ENCODE data around the gene SLF2. TPM values are rescaled to one million over a fixed set of nuclear protein-coding genes. Genes with fewer than 3 reads are reported as not detected.

The SLF2 gene
- total and polyA plus RNA-seq, 11 donors = 7.5 to 26.9 (median 16.2) TPM

DNA sequence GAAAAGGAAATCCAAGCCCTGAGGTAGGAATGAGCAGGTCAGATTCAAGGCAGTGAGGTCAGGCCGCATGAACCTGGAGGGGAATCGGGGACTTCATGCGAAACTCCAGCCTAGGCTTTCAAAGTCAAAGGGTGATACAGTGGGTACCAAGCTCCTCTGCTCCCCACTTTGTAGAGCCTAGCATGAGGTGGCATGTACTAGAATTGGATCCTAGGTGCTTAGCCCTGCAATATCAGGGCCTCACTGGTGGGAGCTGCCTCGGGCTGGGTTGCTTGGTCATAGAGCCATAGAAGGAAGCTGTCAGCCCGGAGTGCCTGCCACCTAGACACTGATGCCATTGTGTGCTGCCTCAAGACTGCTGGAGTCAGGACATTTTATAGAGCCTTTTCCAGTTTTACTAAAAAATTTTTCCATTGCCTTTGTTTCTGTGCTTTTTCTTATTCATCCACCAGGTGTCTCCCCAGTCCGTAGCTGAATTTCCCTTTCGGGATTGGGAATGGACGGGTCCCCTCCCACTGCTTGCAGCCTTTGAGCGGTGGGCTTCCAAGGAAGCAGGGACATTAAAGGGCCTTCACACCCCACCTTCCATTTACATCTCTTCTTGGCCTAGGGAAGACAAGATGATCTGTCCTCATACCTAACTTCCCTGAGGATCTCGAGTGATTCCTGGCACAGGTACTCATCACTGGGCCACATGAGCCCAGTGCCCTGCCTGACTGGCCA lies 81.4 kb downstream of the SLF2 start:
- H3K27me3 ChIP-seq = no peaks in the 10 kb centered on the region
- TF ChIP-seq, protein P1, sequence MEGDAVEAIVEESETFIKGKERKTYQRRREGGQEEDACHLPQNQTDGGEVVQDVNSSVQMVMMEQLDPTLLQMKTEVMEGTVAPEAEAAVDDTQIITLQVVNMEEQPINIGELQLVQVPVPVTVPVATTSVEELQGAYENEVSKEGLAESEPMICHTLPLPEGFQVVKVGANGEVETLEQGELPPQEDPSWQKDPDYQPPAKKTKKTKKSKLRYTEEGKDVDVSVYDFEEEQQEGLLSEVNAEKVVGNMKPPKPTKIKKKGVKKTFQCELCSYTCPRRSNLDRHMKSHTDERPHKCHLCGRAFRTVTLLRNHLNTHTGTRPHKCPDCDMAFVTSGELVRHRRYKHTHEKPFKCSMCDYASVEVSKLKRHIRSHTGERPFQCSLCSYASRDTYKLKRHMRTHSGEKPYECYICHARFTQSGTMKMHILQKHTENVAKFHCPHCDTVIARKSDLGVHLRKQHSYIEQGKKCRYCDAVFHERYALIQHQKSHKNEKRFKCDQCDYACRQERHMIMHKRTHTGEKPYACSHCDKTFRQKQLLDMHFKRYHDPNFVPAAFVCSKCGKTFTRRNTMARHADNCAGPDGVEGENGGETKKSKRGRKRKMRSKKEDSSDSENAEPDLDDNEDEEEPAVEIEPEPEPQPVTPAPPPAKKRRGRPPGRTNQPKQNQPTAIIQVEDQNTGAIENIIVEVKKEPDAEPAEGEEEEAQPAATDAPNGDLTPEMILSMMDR (IDR thresholded peaks at IDR 0.05) = peak; percentile 43 to 87 (median 68)
- no peak for TF ChIP-seq POLR2A (IDR thresholded peaks at IDR 0.05)
- no peaks in the 10 kb centered on the region for H3K9me3 ChIP-seq
- DNase-seq = no peak
- peaks cover 0 to 46% (median 32%) of the 10 kb centered on the region in 9 donors for H3K36me3 ChIP-seq
- intact Hi-C loops (cut with DNase I) = loop anchor here in 7 of 10 donors (1.0 to 10.0 kb wide), 4 partner anchors 19 to 71 kb away; partner anchors contain the start of gene KAZALD1 (in 1 of the 7)
- no peak overlapping the region for H3K4me3 ChIP-seq
- whole genome bisulfite sequencing, 4 donors = 55 to 59% (median 56%) methylated on average over 10 of the region's 10 CpGs
- H3K4me1 ChIP-seq = peaks cover 0 to 28% (median 14%) of the 10 kb centered on the region in 12 donors
- H3K27ac ChIP-seq = no peak overlapping the region
- ATAC-seq = no peak

DNA sequence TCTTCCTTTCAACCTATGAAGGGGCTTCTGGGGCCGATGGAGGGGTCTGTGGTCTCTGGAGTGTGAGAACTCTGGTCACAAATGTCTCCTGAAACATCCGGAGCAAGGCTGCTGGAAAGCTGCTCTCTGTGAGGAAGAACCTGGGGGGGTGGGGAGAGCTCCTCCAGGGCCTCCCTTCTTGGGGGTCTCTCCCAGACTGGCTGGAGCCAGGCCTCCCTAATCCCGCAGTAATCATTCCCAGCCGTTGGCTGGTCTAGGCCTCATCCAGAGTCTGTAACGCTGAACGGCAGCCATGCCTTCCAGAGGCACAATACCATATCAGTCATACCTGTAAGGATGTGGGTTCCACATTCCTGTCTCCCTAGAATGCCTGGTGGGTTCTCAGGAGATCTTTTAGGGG lies 82.4 kb downstream of the SLF2 start:
- intact Hi-C loops (cut with DNase I) = loop anchor here in 5 of 10 donors (1.0 to 10.0 kb wide), 6 partner anchors 18 to 72 kb away; partner anchors contain the start of genes KAZALD1 (in 3 of the 5), PDZD7 (in 1 of the 5) and SFXN3 (in 1 of the 5)
- ATAC-seq (no peak), DNase-seq (no peak)
- H3K27me3 ChIP-seq = no peaks in the 10 kb centered on the region
- H3K9me3 ChIP-seq = no peaks in the 10 kb centered on the region
- H3K36me3 ChIP-seq = peaks cover 0 to 36% (median 25%) of the 10 kb centered on the region in 9 donors
- no peak overlapping the region for H3K27ac ChIP-seq
- peaks cover 0 to 30% (median 13%) of the 10 kb centered on the region in 12 donors for H3K4me1 ChIP-seq
- 46 to 80% (median 69%) methylated on average over 6 of the region's 6 CpGs for WGBS, 4 donors
- H3K4me3 ChIP-seq = no peak overlapping the region
- no peak for TF ChIP-seq POLR2A (IDR thresholded peaks at IDR 0.05)
- TF ChIP-seq, protein P1 (IDR thresholded peaks at IDR 0.05) = no peak

DNA sequence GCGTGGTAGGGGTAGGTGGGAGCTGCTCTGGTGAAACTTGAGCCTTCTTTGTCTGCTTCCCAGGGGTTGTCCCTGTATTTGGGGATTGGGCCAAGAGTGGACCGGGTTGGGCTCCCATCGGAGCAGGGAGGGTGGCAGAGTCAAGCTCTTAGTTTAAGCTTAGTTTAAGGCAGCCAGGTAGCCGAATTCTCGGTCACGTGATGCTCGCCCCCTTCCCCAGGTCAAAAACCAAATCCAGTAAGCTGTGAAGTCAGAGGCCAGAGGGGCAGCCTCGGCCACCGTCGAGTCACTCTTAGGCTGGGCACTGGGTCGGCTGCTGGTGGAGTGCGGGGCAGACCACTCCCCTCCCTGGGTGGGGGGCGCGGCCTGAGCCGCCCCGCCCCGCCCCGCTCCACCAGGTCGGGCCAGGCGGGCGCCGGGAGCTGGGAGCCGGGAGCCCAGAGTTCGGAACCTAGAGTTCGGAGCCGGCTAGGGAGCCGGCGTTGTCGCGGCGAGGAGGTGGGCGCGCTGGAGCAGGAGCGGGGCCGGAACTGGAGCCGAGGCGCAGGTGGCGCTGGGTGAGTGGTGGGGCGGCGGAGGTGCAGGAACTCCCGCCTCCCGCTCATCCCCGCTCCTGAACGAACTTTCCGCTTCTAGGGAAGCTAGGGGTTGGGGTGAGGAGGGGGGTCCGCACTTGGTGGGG lies 84.1 kb downstream of the SLF2 start:
- DNase-seq (peak in 1 of 5 donors; percentile 37), ATAC-seq (no peak)
- Histone ChIP-seq H3K36me3 (peaks cover 0 to 20% (median 11%) of the 10 kb centered on the region in 9 donors), H3K4me3 (peak overlapping the region; percentile 62 to 99 (median 89)), H3K27ac (peak overlapping the region; percentile 93 to 100 (median 100)), H3K27me3 (no peaks in the 10 kb centered on the region), H3K4me1 (peaks cover 3 to 43% (median 28%) of the 10 kb centered on the region in 12 donors), H3K9me3 (no peaks in the 10 kb centered on the region)
- 0 to 6% (median 5%) methylated on average over 16 to 46 of the region's 46 CpGs for WGBS, 4 donors
- intact Hi-C loops (cut with DNase I) = loop anchor here in 4 of 10 donors (1.0 to 10.0 kb wide), 6 partner anchors 15 to 70 kb away; partner anchors contain the start of genes KAZALD1 (in 3 of the 4), PDZD7 (in 1 of the 4) and SFXN3 (in 1 of the 4)
- TF ChIP-seq, protein P1 (IDR thresholded peaks at IDR 0.05) = no peak
- TF ChIP-seq POLR2A (IDR thresholded peaks at IDR 0.05) = no peak
